Measurements from ENCODE around the gene LPP. TPM values are rescaled to one million over a fixed set of nuclear protein-coding genes. Genes with fewer than 3 reads are reported as not detected.
"Not testable (repeated sequence)": the region's sequence is repeated elsewhere in the genome, so short reads cannot be mapped to it uniquely, and the experiment has no call there.

Gene LPP
- total RNA-seq, 1 experiment from 2014 or later: 120 TPM

GRCh38 chr3:188608401-188608800 lies 454.4 kb downstream of the LPP start:
- Mint-ChIP-seq H3K27ac (ENCODE audit: unreplicated experiment) (no peak overlapping the region), H3K36me3 (ENCODE audit: insufficient read depth, unreplicated experiment) (peaks cover 45% of the 10 kb centered on the region), H3K4me1 (ENCODE audit: low read depth, unreplicated experiment) (no peaks in the 10 kb centered on the region), H3K9me3 (ENCODE audit: unreplicated experiment) (peaks cover 13% of the 10 kb centered on the region), H3K4me3 (ENCODE audit: unreplicated experiment) (no peak overlapping the region), H3K27me3 (ENCODE audit: insufficient read depth, unreplicated experiment) (no peaks in the 10 kb centered on the region)
- no peaks in the 10 kb centered on the region for H3K27me3 ChIP-seq (replicated peaks; ENCODE audit: control insufficient read depth, insufficient read depth, low read length)
- no TSS peak for BruUV-seq (replicated peaks)
- ChIA-PET CTCF (no interaction called here), POLR2A (no interaction called here)
- no peak for TF ChIP-seq CTCF (IDR thresholded peaks at IDR 0.05; ENCODE audit: insufficient read depth in 1 of 2, low read depth in 1 of 2, low read length in 1 of 2, severe bottlenecking in 1 of 2, unreplicated experiment in 1 of 2)
- no peak for DNase-seq
- intact Hi-C loops (cut with micrococcal nuclease; ENCODE audit: unreplicated experiment): no loop called here
- no peaks in the 10 kb centered on the region for H3K9me3 ChIP-seq
- H3K36me3 ChIP-seq (ENCODE audit: control insufficient read depth, insufficient read depth, low read length): peaks cover 2% of the 10 kb centered on the region
- H3K4me1 ChIP-seq: no peaks in the 10 kb centered on the region
- H3K4me3 ChIP-seq (ENCODE audit: low read depth, low read length): no peak overlapping the region

- H3K4me1 ChIP-seq; H3K9me3 ChIP-seq; H3K36me3 ChIP-seq (ENCODE audit: control insufficient read depth, insufficient read depth, low read length); CTCF ChIA-PET; H3K27me3 ChIP-seq (replicated peaks; ENCODE audit: control insufficient read depth, insufficient read depth, low read length); H3K27me3 Mint-ChIP-seq (ENCODE audit: insufficient read depth, unreplicated experiment); H3K4me3 Mint-ChIP-seq (ENCODE audit: unreplicated experiment); H3K9me3 Mint-ChIP-seq (ENCODE audit: unreplicated experiment); H3K4me3 ChIP-seq (ENCODE audit: low read depth, low read length); H3K4me1 Mint-ChIP-seq (ENCODE audit: low read depth, unreplicated experiment); POLR2A ChIA-PET; H3K27ac Mint-ChIP-seq (ENCODE audit: unreplicated experiment); intact Hi-C loops (cut with micrococcal nuclease; ENCODE audit: unreplicated experiment); DNase-seq; BruUV-seq (replicated peaks): not testable (repeated sequence)
- H3K36me3 Mint-ChIP-seq (ENCODE audit: insufficient read depth, unreplicated experiment): peaks cover 36% of the 10 kb centered on the region
Observed at GRCh38 chr3:188613721-188614120, 459.8 kb downstream of the LPP start.

- Mint-ChIP-seq H3K4me3 (ENCODE audit: unreplicated experiment) (no peak overlapping the region), H3K36me3 (ENCODE audit: insufficient read depth, unreplicated experiment) (peaks cover 18% of the 10 kb centered on the region), H3K27me3 (ENCODE audit: insufficient read depth, unreplicated experiment) (no peaks in the 10 kb centered on the region), H3K27ac (ENCODE audit: unreplicated experiment) (no peak overlapping the region), H3K9me3 (ENCODE audit: unreplicated experiment) (no peaks in the 10 kb centered on the region), H3K4me1 (ENCODE audit: low read depth, unreplicated experiment) (no peaks in the 10 kb centered on the region)
- ChIA-PET CTCF (no interaction called here), POLR2A (no interaction called here)
- Histone ChIP-seq H3K36me3 (ENCODE audit: control insufficient read depth, insufficient read depth, low read length) (no peaks in the 10 kb centered on the region), H3K4me1 (no peaks in the 10 kb centered on the region), H3K27me3 (replicated peaks; ENCODE audit: control insufficient read depth, insufficient read depth, low read length) (no peaks in the 10 kb centered on the region), H3K4me3 (ENCODE audit: low read depth, low read length) (no peak overlapping the region), H3K9me3 (no peaks in the 10 kb centered on the region)
- intact Hi-C loops (cut with micrococcal nuclease; ENCODE audit: unreplicated experiment): no loop called here
- DNase-seq: no peak
- TF ChIP-seq CTCF (IDR thresholded peaks at IDR 0.05; ENCODE audit: insufficient read depth in 1 of 2, low read depth in 1 of 2, low read length in 1 of 2, severe bottlenecking in 1 of 2, unreplicated experiment in 1 of 2): no peak
- no TSS peak for BruUV-seq (replicated peaks)
Observed at GRCh38 chr3:188617270-188617669, 463.3 kb downstream of the LPP start.

Data from Caco-2 (cell line).